Measurements from ENCODE around the gene ZNF24.

ZNF24 gene

GRCh38 chr18:35337286-35337685, 6.9 kb downstream of the ZNF24 start:
- TF ChIP-seq ZFX (IDR thresholded peaks at IDR 0.05) (no peak), CTCF (conservative IDR thresholded peaks at IDR 0.05) (no peak)
- H3K27ac ChIP-seq: no peak overlapping the region

GRCh38 chr18:35335866-35336265, 8.4 kb downstream of the ZNF24 start:
- no peak for TF ChIP-seq ZFX (IDR thresholded peaks at IDR 0.05)
- TF ChIP-seq CTCF (conservative IDR thresholded peaks at IDR 0.05): no peak

GRCh38 chr18:35334821-35335220, 9.4 kb downstream of the ZNF24 start:
- H3K27ac ChIP-seq: no peak overlapping the region
- TF ChIP-seq ZFX (IDR thresholded peaks at IDR 0.05) (no peak), CTCF (conservative IDR thresholded peaks at IDR 0.05) (no peak)

More at GRCh38 chr18:35335866-35336265, 8.4 kb downstream of the ZNF24 start:
- no peak overlapping the region for H3K27ac ChIP-seq

- H3K27ac ChIP-seq: no peak overlapping the region
- no peak for TF ChIP-seq CTCF (conservative IDR thresholded peaks at IDR 0.05)
- no peak for TF ChIP-seq ZFX (IDR thresholded peaks at IDR 0.05)
Observed at GRCh38 chr18:35334212-35334611, 10.0 kb downstream of the ZNF24 start.

GRCh38 chr18:35331367-35332087, 12.7 kb downstream of the ZNF24 start:
- H3K27ac ChIP-seq: no peak overlapping the region
- TF ChIP-seq CTCF (conservative IDR thresholded peaks at IDR 0.05): no peak
- TF ChIP-seq ZFX (IDR thresholded peaks at IDR 0.05): no peak

- no peak for TF ChIP-seq CTCF (conservative IDR thresholded peaks at IDR 0.05)
- no peak for TF ChIP-seq ZFX (IDR thresholded peaks at IDR 0.05)
- no peak overlapping the region for H3K27ac ChIP-seq
Observed at GRCh38 chr18:35328868-35329267, 15.4 kb downstream of the ZNF24 start.

GRCh38 chr18:35326695-35327387, 17.4 kb downstream of the ZNF24 start:
- TF ChIP-seq CTCF (conservative IDR thresholded peaks at IDR 0.05) (no peak), ZFX (IDR thresholded peaks at IDR 0.05) (no peak)
- H3K27ac ChIP-seq: no peak overlapping the region
